ENCODE results near the gene PNO1. TPM values are rescaled to one million over a fixed set of nuclear protein-coding genes. Genes with fewer than 3 reads are reported as not detected.

The PNO1 gene
- total and polyA plus RNA-seq, 10 of the 15 experiments (the other 5 are each of a cell fraction or from before 2014, with no cell fraction given), result 9.7 to 60.2 (median 30.3) TPM

DNA sequence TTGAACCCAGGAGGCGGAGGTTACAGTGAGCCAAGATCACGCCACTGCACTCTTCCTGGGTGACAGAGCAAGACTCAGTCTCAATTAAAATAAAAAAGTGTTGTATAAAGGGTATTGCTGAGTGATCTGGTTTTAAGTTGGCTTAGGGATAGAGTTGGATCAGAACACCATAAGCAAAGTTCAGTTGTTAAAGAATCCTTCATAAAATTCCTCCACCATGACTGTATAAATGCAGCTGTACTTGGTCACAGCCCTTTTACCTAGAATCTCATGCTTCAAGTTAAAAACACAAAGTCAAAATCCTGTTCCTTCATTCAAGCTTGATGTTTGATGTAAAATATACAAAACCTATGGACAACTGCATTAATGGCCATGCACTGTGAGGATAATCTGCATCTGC, 33.4 kb upstream of the PNO1 start (continued):
- TF ChIP-seq, protein P1, sequence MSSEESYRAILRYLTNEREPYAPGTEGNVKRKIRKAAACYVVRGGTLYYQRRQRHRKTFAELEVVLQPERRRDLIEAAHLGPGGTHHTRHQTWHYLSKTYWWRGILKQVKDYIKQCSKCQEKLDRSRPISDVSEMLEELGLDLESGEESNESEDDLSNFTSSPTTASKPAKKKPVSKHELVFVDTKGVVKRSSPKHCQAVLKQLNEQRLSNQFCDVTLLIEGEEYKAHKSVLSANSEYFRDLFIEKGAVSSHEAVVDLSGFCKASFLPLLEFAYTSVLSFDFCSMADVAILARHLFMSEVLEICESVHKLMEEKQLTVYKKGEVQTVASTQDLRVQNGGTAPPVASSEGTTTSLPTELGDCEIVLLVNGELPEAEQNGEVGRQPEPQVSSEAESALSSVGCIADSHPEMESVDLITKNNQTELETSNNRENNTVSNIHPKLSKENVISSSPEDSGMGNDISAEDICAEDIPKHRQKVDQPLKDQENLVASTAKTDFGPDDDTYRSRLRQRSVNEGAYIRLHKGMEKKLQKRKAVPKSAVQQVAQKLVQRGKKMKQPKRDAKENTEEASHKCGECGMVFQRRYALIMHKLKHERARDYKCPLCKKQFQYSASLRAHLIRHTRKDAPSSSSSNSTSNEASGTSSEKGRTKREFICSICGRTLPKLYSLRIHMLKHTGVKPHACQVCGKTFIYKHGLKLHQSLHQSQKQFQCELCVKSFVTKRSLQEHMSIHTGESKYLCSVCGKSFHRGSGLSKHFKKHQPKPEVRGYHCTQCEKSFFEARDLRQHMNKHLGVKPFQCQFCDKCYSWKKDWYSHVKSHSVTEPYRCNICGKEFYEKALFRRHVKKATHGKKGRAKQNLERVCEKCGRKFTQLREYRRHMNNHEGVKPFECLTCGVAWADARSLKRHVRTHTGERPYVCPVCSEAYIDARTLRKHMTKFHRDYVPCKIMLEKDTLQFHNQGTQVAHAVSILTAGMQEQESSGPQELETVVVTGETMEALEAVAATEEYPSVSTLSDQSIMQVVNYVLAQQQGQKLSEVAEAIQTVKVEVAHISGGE (CRISPR knock-in tag; IDR thresholded peaks at IDR 0.05), result no peak
- TF ChIP-seq EGR1 (IDR thresholded peaks at IDR 0.05; ENCODE audit: borderline replicate concordance in 1 of 2, low read depth in 2 of 2, low read length in 2 of 2) (no peak), EED (IDR thresholded peaks at IDR 0.05; ENCODE audit: low read depth) (no peak), CHD1 (IDR thresholded peaks at IDR 0.05; ENCODE audit: low read depth, low read length) (no peak), PML (IDR thresholded peaks at IDR 0.05; ENCODE audit: low read length) (no peak), SREBF1 (IDR thresholded peaks at IDR 0.05; ENCODE audit: low read length) (no peak)
- TF ChIP-seq, protein P2, sequence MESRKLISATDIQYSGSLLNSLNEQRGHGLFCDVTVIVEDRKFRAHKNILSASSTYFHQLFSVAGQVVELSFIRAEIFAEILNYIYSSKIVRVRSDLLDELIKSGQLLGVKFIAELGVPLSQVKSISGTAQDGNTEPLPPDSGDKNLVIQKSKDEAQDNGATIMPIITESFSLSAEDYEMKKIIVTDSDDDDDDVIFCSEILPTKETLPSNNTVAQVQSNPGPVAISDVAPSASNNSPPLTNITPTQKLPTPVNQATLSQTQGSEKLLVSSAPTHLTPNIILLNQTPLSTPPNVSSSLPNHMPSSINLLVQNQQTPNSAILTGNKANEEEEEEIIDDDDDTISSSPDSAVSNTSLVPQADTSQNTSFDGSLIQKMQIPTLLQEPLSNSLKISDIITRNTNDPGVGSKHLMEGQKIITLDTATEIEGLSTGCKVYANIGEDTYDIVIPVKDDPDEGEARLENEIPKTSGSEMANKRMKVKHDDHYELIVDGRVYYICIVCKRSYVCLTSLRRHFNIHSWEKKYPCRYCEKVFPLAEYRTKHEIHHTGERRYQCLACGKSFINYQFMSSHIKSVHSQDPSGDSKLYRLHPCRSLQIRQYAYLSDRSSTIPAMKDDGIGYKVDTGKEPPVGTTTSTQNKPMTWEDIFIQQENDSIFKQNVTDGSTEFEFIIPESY (IDR thresholded peaks at IDR 0.05), result no peak
- TF ChIP-seq, protein P3, sequence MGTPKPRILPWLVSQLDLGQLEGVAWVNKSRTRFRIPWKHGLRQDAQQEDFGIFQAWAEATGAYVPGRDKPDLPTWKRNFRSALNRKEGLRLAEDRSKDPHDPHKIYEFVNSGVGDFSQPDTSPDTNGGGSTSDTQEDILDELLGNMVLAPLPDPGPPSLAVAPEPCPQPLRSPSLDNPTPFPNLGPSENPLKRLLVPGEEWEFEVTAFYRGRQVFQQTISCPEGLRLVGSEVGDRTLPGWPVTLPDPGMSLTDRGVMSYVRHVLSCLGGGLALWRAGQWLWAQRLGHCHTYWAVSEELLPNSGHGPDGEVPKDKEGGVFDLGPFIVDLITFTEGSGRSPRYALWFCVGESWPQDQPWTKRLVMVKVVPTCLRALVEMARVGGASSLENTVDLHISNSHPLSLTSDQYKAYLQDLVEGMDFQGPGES (IDR thresholded peaks at IDR 0.05), result no peak
- TF ChIP-seq, protein P4, sequence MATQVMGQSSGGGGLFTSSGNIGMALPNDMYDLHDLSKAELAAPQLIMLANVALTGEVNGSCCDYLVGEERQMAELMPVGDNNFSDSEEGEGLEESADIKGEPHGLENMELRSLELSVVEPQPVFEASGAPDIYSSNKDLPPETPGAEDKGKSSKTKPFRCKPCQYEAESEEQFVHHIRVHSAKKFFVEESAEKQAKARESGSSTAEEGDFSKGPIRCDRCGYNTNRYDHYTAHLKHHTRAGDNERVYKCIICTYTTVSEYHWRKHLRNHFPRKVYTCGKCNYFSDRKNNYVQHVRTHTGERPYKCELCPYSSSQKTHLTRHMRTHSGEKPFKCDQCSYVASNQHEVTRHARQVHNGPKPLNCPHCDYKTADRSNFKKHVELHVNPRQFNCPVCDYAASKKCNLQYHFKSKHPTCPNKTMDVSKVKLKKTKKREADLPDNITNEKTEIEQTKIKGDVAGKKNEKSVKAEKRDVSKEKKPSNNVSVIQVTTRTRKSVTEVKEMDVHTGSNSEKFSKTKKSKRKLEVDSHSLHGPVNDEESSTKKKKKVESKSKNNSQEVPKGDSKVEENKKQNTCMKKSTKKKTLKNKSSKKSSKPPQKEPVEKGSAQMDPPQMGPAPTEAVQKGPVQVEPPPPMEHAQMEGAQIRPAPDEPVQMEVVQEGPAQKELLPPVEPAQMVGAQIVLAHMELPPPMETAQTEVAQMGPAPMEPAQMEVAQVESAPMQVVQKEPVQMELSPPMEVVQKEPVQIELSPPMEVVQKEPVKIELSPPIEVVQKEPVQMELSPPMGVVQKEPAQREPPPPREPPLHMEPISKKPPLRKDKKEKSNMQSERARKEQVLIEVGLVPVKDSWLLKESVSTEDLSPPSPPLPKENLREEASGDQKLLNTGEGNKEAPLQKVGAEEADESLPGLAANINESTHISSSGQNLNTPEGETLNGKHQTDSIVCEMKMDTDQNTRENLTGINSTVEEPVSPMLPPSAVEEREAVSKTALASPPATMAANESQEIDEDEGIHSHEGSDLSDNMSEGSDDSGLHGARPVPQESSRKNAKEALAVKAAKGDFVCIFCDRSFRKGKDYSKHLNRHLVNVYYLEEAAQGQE (IDR thresholded peaks at IDR 0.05; ENCODE audit: low read depth, low read length), result no peak

Data from GM12878 (cell line).